Measurements from ENCODE around the gene CHST11.

DNA sequence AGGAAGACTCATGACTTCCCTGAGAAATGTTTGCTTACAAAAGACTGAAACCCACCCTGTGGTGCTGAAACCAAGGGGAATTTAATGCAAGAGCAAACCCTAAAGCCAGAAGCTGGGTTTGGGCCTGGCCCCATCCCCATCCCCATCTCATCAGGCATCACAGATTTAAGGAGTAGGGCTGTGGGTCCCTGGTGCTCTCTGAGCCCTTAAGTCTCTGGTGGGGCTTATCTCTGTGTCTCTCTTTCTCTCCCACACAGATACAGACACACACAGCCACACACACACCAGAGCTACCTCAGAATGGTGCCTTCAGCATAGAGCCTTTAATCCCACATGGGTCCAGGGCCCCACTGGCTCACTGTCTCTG is 264.3 kb downstream of the CHST11 start:
- TF ChIP-seq, protein P1, sequence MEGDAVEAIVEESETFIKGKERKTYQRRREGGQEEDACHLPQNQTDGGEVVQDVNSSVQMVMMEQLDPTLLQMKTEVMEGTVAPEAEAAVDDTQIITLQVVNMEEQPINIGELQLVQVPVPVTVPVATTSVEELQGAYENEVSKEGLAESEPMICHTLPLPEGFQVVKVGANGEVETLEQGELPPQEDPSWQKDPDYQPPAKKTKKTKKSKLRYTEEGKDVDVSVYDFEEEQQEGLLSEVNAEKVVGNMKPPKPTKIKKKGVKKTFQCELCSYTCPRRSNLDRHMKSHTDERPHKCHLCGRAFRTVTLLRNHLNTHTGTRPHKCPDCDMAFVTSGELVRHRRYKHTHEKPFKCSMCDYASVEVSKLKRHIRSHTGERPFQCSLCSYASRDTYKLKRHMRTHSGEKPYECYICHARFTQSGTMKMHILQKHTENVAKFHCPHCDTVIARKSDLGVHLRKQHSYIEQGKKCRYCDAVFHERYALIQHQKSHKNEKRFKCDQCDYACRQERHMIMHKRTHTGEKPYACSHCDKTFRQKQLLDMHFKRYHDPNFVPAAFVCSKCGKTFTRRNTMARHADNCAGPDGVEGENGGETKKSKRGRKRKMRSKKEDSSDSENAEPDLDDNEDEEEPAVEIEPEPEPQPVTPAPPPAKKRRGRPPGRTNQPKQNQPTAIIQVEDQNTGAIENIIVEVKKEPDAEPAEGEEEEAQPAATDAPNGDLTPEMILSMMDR (conservative IDR thresholded peaks at IDR 0.05; ENCODE audit: low read depth, low read length): no peak
- TF ChIP-seq RFX5 (IDR thresholded peaks at IDR 0.05; ENCODE audit: low read depth, low read length) (no peak), MXI1 (IDR thresholded peaks at IDR 0.05; ENCODE audit: borderline replicate concordance, low read depth, low read length) (no peak), CEBPB (IDR thresholded peaks at IDR 0.05; ENCODE audit: low read depth, low read length) (no peak), SMC3 (IDR thresholded peaks at IDR 0.05; ENCODE audit: low read depth, low read length) (no peak), POLR2A (IDR thresholded peaks at IDR 0.05; ENCODE audit: low read depth, low read length) (no peak), MAZ (IDR thresholded peaks at IDR 0.05; ENCODE audit: borderline replicate concordance, low read depth, low read length) (no peak), BHLHE40 (IDR thresholded peaks at IDR 0.05; ENCODE audit: low read depth, low read length) (no peak), NFE2L2 (IDR thresholded peaks at IDR 0.05; ENCODE audit: low read depth, low read length) (no peak), RAD21 (IDR thresholded peaks at IDR 0.05; ENCODE audit: low read length) (no peak), CHD1 (IDR thresholded peaks at IDR 0.05; ENCODE audit: low read depth, low read length) (no peak)
- TF ChIP-seq, protein P2, sequence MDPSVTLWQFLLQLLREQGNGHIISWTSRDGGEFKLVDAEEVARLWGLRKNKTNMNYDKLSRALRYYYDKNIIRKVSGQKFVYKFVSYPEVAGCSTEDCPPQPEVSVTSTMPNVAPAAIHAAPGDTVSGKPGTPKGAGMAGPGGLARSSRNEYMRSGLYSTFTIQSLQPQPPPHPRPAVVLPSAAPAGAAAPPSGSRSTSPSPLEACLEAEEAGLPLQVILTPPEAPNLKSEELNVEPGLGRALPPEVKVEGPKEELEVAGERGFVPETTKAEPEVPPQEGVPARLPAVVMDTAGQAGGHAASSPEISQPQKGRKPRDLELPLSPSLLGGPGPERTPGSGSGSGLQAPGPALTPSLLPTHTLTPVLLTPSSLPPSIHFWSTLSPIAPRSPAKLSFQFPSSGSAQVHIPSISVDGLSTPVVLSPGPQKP (IDR thresholded peaks at IDR 0.05; ENCODE audit: borderline replicate concordance, low read depth, low read length): no peak
- TF ChIP-seq, protein P3, sequence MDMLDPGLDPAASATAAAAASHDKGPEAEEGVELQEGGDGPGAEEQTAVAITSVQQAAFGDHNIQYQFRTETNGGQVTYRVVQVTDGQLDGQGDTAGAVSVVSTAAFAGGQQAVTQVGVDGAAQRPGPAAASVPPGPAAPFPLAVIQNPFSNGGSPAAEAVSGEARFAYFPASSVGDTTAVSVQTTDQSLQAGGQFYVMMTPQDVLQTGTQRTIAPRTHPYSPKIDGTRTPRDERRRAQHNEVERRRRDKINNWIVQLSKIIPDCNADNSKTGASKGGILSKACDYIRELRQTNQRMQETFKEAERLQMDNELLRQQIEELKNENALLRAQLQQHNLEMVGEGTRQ (IDR thresholded peaks at IDR 0.05; ENCODE audit: low read depth, low read length): no peak
